ENCODE results near the gene XG.
"Not testable (repeated sequence)": the region's sequence is repeated elsewhere in the genome, so short reads cannot be mapped to it uniquely, and the experiment has no call there.

XG gene

DNA sequence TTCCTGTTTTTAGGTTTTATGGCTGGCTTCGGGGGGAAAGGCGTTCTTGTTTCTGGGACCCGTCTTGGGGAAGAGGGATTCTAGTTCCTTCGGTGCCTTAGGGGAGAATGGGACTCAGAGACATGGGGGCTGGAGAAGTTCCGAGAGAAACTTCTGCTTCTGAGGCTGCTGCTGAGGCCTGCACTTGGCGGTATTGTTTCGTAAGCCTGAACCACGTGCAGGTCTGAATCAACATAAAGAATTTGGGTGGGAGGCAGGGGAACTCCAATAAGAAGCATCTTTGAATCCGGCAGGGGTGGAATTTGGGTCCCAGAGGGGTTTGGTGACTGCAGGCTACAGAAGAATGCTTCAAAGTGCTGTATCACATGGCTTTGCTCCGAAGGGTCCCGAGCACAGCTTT lies 15.1 kb downstream of the XG start:
- H2AFZ ChIP-seq (ENCODE audit: low read length) = no peak overlapping the region
- no peaks in the 10 kb centered on the region for H3K9me3 ChIP-seq (replicated peaks; ENCODE audit: insufficient read depth, low read length)
- H3K36me3 ChIP-seq (replicated peaks; ENCODE audit: insufficient read depth, low read length) = no peaks in the 10 kb centered on the region
- DNase-seq = no peak
- no peaks in the 10 kb centered on the region for H3K79me2 ChIP-seq (ENCODE audit: low read length)
- no peak overlapping the region for H3K27ac ChIP-seq (ENCODE audit: low read length)
- no peak for TF ChIP-seq EZH2 (optimal IDR thresholded peaks at IDR 0.05; ENCODE audit: low read depth, low read length)
- no peak for TF ChIP-seq EZH2phosphoT487 (IDR thresholded peaks at IDR 0.05; ENCODE audit: low read length)
- TF ChIP-seq, protein P1, sequence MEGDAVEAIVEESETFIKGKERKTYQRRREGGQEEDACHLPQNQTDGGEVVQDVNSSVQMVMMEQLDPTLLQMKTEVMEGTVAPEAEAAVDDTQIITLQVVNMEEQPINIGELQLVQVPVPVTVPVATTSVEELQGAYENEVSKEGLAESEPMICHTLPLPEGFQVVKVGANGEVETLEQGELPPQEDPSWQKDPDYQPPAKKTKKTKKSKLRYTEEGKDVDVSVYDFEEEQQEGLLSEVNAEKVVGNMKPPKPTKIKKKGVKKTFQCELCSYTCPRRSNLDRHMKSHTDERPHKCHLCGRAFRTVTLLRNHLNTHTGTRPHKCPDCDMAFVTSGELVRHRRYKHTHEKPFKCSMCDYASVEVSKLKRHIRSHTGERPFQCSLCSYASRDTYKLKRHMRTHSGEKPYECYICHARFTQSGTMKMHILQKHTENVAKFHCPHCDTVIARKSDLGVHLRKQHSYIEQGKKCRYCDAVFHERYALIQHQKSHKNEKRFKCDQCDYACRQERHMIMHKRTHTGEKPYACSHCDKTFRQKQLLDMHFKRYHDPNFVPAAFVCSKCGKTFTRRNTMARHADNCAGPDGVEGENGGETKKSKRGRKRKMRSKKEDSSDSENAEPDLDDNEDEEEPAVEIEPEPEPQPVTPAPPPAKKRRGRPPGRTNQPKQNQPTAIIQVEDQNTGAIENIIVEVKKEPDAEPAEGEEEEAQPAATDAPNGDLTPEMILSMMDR (IDR thresholded peaks at IDR 0.05; ENCODE audit: low read length) = no peak
- H3K27me3 ChIP-seq (replicated peaks; ENCODE audit: insufficient read depth, low read length) = no peaks in the 10 kb centered on the region
- H3K4me1 ChIP-seq (ENCODE audit: low read length) = no peaks in the 10 kb centered on the region
- no peaks in the 10 kb centered on the region for H4K20me1 ChIP-seq (ENCODE audit: insufficient read depth, low read length)
- no peaks in the 10 kb centered on the region for H3K9me2 ChIP-seq (replicated peaks; ENCODE audit: insufficient read depth, low read length)
- H3K9ac ChIP-seq (ENCODE audit: low read length) = no peak overlapping the region
- no peak overlapping the region for H3K4me3 ChIP-seq (ENCODE audit: low read length)
- no peaks in the 10 kb centered on the region for H3F3A ChIP-seq (ENCODE audit: insufficient read depth, low read length)
- H3K4me2 ChIP-seq (ENCODE audit: low read depth, low read length) = no peak overlapping the region

DNA sequence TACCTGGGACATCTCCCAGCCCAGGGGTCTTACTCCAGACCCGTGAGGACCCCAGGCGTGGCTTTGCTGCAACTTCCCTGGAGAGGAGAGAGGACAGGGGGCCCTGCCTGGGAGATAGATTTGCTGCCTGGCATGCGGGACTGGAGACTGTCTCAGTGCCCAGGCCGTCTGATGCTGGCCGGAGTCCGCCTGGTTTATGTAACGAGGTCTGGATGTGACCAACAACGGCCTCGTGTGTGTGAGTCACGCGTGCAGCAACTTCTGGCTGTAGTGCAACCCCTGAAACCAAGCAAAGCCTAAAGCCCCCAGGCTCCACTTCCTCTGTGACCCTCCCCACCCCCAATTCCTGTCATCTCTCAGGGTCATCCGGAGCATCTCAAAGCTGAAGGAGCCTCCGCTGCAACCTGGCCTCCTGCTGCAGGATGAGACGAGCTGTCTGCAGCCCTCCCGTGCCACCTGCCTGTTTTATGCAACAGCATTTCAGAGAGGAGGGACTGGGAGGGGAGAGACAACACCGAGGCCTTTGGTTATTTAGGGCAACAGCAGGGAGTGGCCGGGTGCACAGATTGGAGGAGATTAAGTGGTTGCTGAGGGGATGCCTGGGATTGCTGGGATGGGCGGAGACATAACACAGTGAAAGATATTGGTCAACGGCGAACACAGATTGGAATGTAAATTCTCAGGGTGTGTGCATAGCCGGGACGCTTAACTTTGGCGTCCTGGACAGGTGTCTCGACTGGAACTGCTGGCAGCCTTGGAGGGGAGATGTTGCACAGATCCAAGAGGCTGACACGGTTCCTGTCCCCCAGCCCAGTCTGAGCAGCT lies 16.0 kb downstream of the XG start:
- Histone ChIP-seq H4K20me1 (ENCODE audit: insufficient read depth, low read length) (no peaks in the 10 kb centered on the region), H3K9me3 (replicated peaks; ENCODE audit: insufficient read depth, low read length) (no peaks in the 10 kb centered on the region), H3K4me1 (ENCODE audit: low read length) (no peaks in the 10 kb centered on the region), H3K4me3 (ENCODE audit: low read length) (no peak overlapping the region), H3K36me3 (replicated peaks; ENCODE audit: insufficient read depth, low read length) (no peaks in the 10 kb centered on the region), H3K9me2 (replicated peaks; ENCODE audit: insufficient read depth, low read length) (no peaks in the 10 kb centered on the region), H3K9ac (ENCODE audit: low read length) (no peak overlapping the region), H3K27ac (ENCODE audit: low read length) (no peak overlapping the region), H3K79me2 (ENCODE audit: low read length) (no peaks in the 10 kb centered on the region), H3K27me3 (replicated peaks; ENCODE audit: insufficient read depth, low read length) (no peaks in the 10 kb centered on the region), H2AFZ (ENCODE audit: low read length) (no peak overlapping the region), H3K4me2 (ENCODE audit: low read depth, low read length) (no peak overlapping the region), H3F3A (ENCODE audit: insufficient read depth, low read length) (no peaks in the 10 kb centered on the region)
- TF ChIP-seq, protein P1 (IDR thresholded peaks at IDR 0.05; ENCODE audit: low read length) = no peak
- no peak for TF ChIP-seq EZH2phosphoT487 (IDR thresholded peaks at IDR 0.05; ENCODE audit: low read length)
- TF ChIP-seq EZH2 (optimal IDR thresholded peaks at IDR 0.05; ENCODE audit: low read depth, low read length) = no peak
- no peak for DNase-seq

DNA sequence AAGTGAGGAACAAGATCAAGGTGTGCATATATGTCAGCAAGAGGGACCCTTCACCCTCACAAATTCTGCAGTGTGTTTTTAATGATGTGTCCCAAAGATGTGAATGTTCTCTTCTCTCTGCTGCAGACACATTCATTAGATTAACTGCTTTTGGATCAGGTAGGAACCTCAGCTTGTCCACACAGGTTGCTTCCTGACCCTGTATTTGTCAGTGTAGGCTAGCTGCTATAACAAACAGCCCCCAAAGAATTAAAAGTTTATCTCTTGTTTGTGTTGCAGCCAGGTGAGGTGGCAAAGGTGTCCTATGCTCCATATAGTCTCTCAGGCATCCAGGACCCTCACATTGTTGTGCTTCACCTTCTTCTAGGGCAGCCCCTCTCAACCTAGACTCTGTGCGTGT lies 17.8 kb downstream of the XG start:
- Histone ChIP-seq H3K4me1 (ENCODE audit: low read length) (no peaks in the 10 kb centered on the region), H3K9me2 (replicated peaks; ENCODE audit: insufficient read depth, low read length) (no peaks in the 10 kb centered on the region), H3K79me2 (ENCODE audit: low read length) (no peaks in the 10 kb centered on the region), H3F3A (ENCODE audit: insufficient read depth, low read length) (no peaks in the 10 kb centered on the region), H4K20me1 (ENCODE audit: insufficient read depth, low read length) (no peaks in the 10 kb centered on the region), H3K27ac (ENCODE audit: low read length) (no peak overlapping the region), H3K36me3 (replicated peaks; ENCODE audit: insufficient read depth, low read length) (no peaks in the 10 kb centered on the region), H3K9ac (ENCODE audit: low read length) (no peak overlapping the region), H2AFZ (ENCODE audit: low read length) (no peak overlapping the region), H3K4me3 (ENCODE audit: low read length) (no peak overlapping the region), H3K4me2 (ENCODE audit: low read depth, low read length) (no peak overlapping the region), H3K27me3 (replicated peaks; ENCODE audit: insufficient read depth, low read length) (no peaks in the 10 kb centered on the region), H3K9me3 (replicated peaks; ENCODE audit: insufficient read depth, low read length) (no peaks in the 10 kb centered on the region)
- no peak for TF ChIP-seq EZH2 (optimal IDR thresholded peaks at IDR 0.05; ENCODE audit: low read depth, low read length)
- DNase-seq = no peak

DNA sequence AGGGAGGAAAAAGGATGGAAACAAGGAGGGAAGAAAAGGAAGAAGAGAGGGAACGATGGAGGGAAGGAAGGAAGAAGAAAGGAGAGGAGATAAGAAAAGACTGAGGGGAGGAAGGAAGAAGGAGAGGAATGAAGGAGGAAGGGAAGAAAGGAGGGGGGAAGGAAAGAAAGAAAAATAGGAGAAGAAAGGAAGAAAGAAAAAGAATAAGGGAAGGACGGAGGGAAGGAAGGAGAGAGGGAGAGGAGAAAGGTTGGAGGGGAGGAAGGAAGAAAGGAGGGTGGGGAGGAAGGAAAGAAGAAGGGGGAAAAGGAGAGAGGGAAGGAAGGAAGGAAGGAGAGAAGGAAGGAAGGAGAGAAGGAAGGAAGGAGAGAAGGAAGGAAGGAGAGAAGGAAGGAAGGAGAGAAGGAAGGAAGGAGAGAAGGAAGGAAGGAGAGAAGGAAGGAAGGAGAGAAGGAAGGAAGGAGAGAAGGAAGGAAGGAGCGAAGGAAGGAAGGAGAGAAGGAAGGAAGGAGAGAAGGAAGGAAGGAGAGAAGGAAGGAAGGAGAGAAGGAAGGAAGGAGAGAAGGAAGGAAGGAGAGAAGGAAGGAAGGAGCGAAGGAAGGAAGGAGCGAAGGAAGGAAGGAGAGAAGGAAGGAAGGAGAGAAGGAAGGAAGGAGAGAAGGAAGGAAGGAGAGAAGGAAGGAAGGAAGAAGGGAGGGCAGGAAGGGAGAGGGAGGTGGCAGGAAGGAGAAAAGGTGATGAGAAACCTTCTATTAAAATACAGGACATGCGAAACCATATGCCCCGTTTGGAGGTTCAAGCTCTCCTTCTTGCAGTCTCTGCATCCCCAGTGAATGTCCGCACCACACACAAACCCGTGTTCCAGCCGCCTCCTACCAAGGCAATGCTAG lies 21.6 kb downstream of the XG start:
- not testable (repeated sequence) for H3K9me2 ChIP-seq (replicated peaks; ENCODE audit: insufficient read depth, low read length); H3F3A ChIP-seq (ENCODE audit: insufficient read depth, low read length); H2AFZ ChIP-seq (ENCODE audit: low read length); H3K4me1 ChIP-seq (ENCODE audit: low read length); H3K27ac ChIP-seq (ENCODE audit: low read length); H3K9ac ChIP-seq (ENCODE audit: low read length); H3K79me2 ChIP-seq (ENCODE audit: low read length); H3K36me3 ChIP-seq (replicated peaks; ENCODE audit: insufficient read depth, low read length); DNase-seq; H4K20me1 ChIP-seq (ENCODE audit: insufficient read depth, low read length); H3K9me3 ChIP-seq (replicated peaks; ENCODE audit: insufficient read depth, low read length); H3K4me2 ChIP-seq (ENCODE audit: low read depth, low read length); H3K4me3 ChIP-seq (ENCODE audit: low read length); H3K27me3 ChIP-seq (replicated peaks; ENCODE audit: insufficient read depth, low read length)
